KMS-11 (cell line): ENCODE measurements around the gene POU2AF2.

Source experiments
- H2AFZ ChIP-seq: fragments of 200-600 bp; sonication (generic); 2 replicates; pipeline ENCODE4 v1.6.1; 2016; ENCODE audit warnings: antibody characterized with exemption, mixed run types, low read depth
- H3K27ac ChIP-seq: fragments of 200-600 bp; sonication (generic); 2 replicates; pipeline ENCODE4 v1.6.1; 2016; ENCODE audit warnings: mild to moderate bottlenecking, mixed run types
- H3K27me3 ChIP-seq: fragments of 200-600 bp; sonication (generic); 2 replicates; pipeline ENCODE4 v1.6.1; 2017; ENCODE audit warnings: mild to moderate bottlenecking, low read depth, mixed run types, moderate library complexity; ENCODE audit not compliant: insufficient read depth
- H3K36me3 ChIP-seq: fragments of 200-600 bp; sonication (generic); 2 replicates; pipeline ENCODE4 v1.6.1; 2017; ENCODE audit warnings: mild to moderate bottlenecking, mixed run types; ENCODE audit not compliant: insufficient read depth
- H3K4me1 ChIP-seq: fragments of 200-600 bp; sonication (generic); 2 replicates; pipeline ENCODE4 v1.6.1; 2016; ENCODE audit warnings: mild to moderate bottlenecking, low read depth, mixed run types; ENCODE audit not compliant: poor library complexity, severe bottlenecking
- H3K4me2 ChIP-seq: fragments of 200-600 bp; sonication (generic); 2 replicates; pipeline ENCODE4 v1.7.0; 2016; ENCODE audit warnings: mild to moderate bottlenecking, mixed run types
- H3K4me3 ChIP-seq: fragments of 200-600 bp; sonication (generic); IDR thresholded peaks from 2 replicates; pipeline ENCODE4 v1.6.1; 2017; ENCODE audit warnings: low read depth, low read length, mixed read lengths; ENCODE audit not compliant: insufficient read depth
- H3K79me2 ChIP-seq: fragments of 200-600 bp; sonication (generic); 2 replicates; pipeline ENCODE4 v1.6.1; 2016; ENCODE audit warnings: low read depth, mixed run types; ENCODE audit not compliant: insufficient read depth
- H3K9ac ChIP-seq: fragments of 200-600 bp; sonication (generic); 2 replicates; pipeline ENCODE4 v1.6.1; 2016; ENCODE audit warnings: mild to moderate bottlenecking, mixed run types
- H4K20me1 ChIP-seq: fragments of 200-600 bp; sonication (generic); 2 replicates; pipeline ENCODE4 v1.6.1; 2016; ENCODE audit warnings: mild to moderate bottlenecking, mixed run types; ENCODE audit not compliant: insufficient read depth
- CTCF ChIP-seq: fragments of 200-600 bp; sonication (generic); conservative IDR thresholded peaks from 2 replicates; pipeline ENCODE4 v1.6.1; 2017; ENCODE audit warnings: low read depth, mild to moderate bottlenecking, antibody characterized with exemption, low read length, moderate library complexity, mixed read lengths

Gene POU2AF2

GRCh38 chr11:111331711-111332479, 86.4 kb downstream of the POU2AF2 start:
- Histone ChIP-seq H3K79me2 (no peaks in the 10 kb centered on the region), H2AFZ (no peak overlapping the region), H3K4me2 (no peak overlapping the region), H3K4me1 (no peaks in the 10 kb centered on the region), H3K27ac (no peak overlapping the region), H3K27me3 (no peaks in the 10 kb centered on the region), H3K36me3 (no peaks in the 10 kb centered on the region), H4K20me1 (no peaks in the 10 kb centered on the region), H3K4me3 (no peak overlapping the region), H3K9ac (no peak overlapping the region)
- TF ChIP-seq CTCF = no peak

GRCh38 chr11:111334532-111335502, 89.3 kb downstream of the POU2AF2 start:
- H3K4me3 ChIP-seq = no peak overlapping the region
- H3K4me2 ChIP-seq = no peak overlapping the region
- no peaks in the 10 kb centered on the region for H4K20me1 ChIP-seq
- no peak overlapping the region for H3K9ac ChIP-seq
- H3K27ac ChIP-seq = no peak overlapping the region
- H3K79me2 ChIP-seq = no peaks in the 10 kb centered on the region
- no peaks in the 10 kb centered on the region for H3K27me3 ChIP-seq
- no peak overlapping the region for H2AFZ ChIP-seq
- no peaks in the 10 kb centered on the region for H3K4me1 ChIP-seq
- no peaks in the 10 kb centered on the region for H3K36me3 ChIP-seq
- no peak for TF ChIP-seq CTCF

GRCh38 chr11:111335549-111335948, 90.0 kb downstream of the POU2AF2 start:
- Histone ChIP-seq H3K36me3 (no peaks in the 10 kb centered on the region), H3K27ac (no peak overlapping the region)
- no peak for TF ChIP-seq CTCF

More at GRCh38 chr11:111335549-111335948, 90.0 kb downstream of the POU2AF2 start:
- H3K4me2 ChIP-seq = no peak overlapping the region
- H3K4me1 ChIP-seq = no peaks in the 10 kb centered on the region
- H2AFZ ChIP-seq = no peak overlapping the region
- no peak overlapping the region for H3K4me3 ChIP-seq
- H4K20me1 ChIP-seq = no peaks in the 10 kb centered on the region
- H3K9ac ChIP-seq = no peak overlapping the region
- H3K27me3 ChIP-seq = no peaks in the 10 kb centered on the region
- no peaks in the 10 kb centered on the region for H3K79me2 ChIP-seq
